Spleen (tissue), 11 donors: ENCODE measurements around the gene RNF187. TPM values are rescaled to one million over a fixed set of nuclear protein-coding genes. Genes with fewer than 3 reads are reported as not detected.
A peak's percentile ranks its signal among the peaks of the same experiment; 100 is the strongest.

ENCODE experiments used
- DNase-seq: peaks from one replicate; pipeline ENCODE4 v3.0.0-alpha.2; 2020
- H3K27ac ChIP-seq, 8 donors: fragments of 200-600 bp; sonication (generic) in 7 of 8; 1 replicate in 4 of 8; 2 replicates in 4 of 8; pipeline versions ENCODE4 v1.5.0 to v1.8.0; 2016 to 2021; ENCODE audit warnings: inconsistent platforms in 4 of 8, mild to moderate bottlenecking in 4 of 8, moderate library complexity in 1 of 8
- H3K27me3 ChIP-seq, 7 donors: fragments of 200-600 bp; sonication (generic) in 6 of 7; replicated peaks in 1 of 7; 1 replicate in 4 of 7; 2 replicates in 3 of 7; pipeline versions ENCODE4 v1.5.0 to v1.8.0; 2016 to 2021; ENCODE audit warnings: inconsistent platforms in 3 of 7, mild to moderate bottlenecking in 1 of 7
- H3K36me3 ChIP-seq, 6 donors: fragments of 200-600 bp; sonication (generic) in 5 of 6; 1 replicate in 4 of 6; 2 replicates in 2 of 6; pipeline versions ENCODE4 v1.5.0 to v1.8.0; 2016 to 2021; ENCODE audit warnings: inconsistent platforms in 2 of 6
- H3K4me1 ChIP-seq, 6 donors: fragments of 200-600 bp; sonication (generic) in 5 of 6; 1 replicate in 3 of 6; 2 replicates in 3 of 6; pipeline versions ENCODE4 v1.5.0 to v1.8.0; 2016 to 2021; ENCODE audit warnings: inconsistent platforms in 3 of 6
- H3K4me3 ChIP-seq, 8 donors: fragments of 200-600 bp; sonication (generic) in 7 of 8; 1 replicate in 4 of 8; 2 replicates in 4 of 8; pipeline versions ENCODE4 v1.5.0 to v1.8.0; 2016 to 2021; ENCODE audit warnings: inconsistent platforms in 4 of 8, mild to moderate bottlenecking in 4 of 8, moderate library complexity in 2 of 8
- H3K9me3 ChIP-seq, 8 donors: fragments of 200-600 bp; sonication (generic) in 7 of 8; 1 replicate in 4 of 8; 2 replicates in 4 of 8; pipeline versions ENCODE4 v1.5.0 to v1.8.0; 2016 to 2021; ENCODE audit warnings: inconsistent platforms in 4 of 8
- POLR2A ChIP-seq, 3 donors: fragments of 450-650 bp; IDR thresholded peaks; one replicate each; pipeline ENCODE4 v1.5.1; 2017; ENCODE audit warnings: antibody characterized with exemption in 3 of 3, mild to moderate bottlenecking in 1 of 3
- POLR2AphosphoS5 ChIP-seq, 3 donors: sonication (generic); formaldehyde crosslinking; IDR thresholded peaks; one replicate each; pipeline ENCODE4 v1.5.1; 2017; ENCODE audit warnings: antibody characterized with exemption in 3 of 3
- WGBS, 5 donors: extraction: QIAGEN DNeasy Blood & Tissue Kit in 3 of 5; methylation state at CpG; one replicate each; pipeline versions ENCODE4 v1.1.5 to v1.1.7; 2013 to 2018; 5-methylcytosine and 5-hydroxymethylcytosine counted together
- intact Hi-C: fragments of 100-400 bp; cut with DNase I; formaldehyde crosslinking; loops from one replicate; pipeline ENCODE4 v1.15.0; 2023; ENCODE audit warnings: low total_unique reads
- polyA plus RNA-seq, 3 donors: library from polyadenylated mRNA; stranded (reverse); fragments of 200-250 nt; gene quantifications; one replicate each; pipeline ENCODE4 v1.2.1, GENCODE V29; 2013
- total RNA-seq, 7 donors: library from RNA; depleted of rRNA in 3 of 7; stranded (reverse); fragments of >200 nt in 3 of 7; fragmentation: NEBNext Ultra II Directional in 4 of 7; extraction: Animal tissue kit (Norgen Biotek cat#: 25700) in 4 of 7; gene quantifications; one replicate each; pipeline versions ENCODE4 v1.1.0 to v1.2.1, GENCODE V29; 2016 to 2021
- TF ChIP-seq, protein P1 (sequence below), 11 experiments: fragments of 200-600 bp in 7 of 11; fragments of 450-650 bp in 4 of 11; sonication (generic) in 4 of 11; IDR thresholded peaks in 8 of 11; conservative IDR thresholded peaks in 3 of 11; 1 replicate in 7 of 11; 2 replicates in 4 of 11; pipeline versions ENCODE4 v1.4.0 to v1.8.0; 2016 to 2021; ENCODE audit warnings: antibody characterized with exemption in 11 of 11, inconsistent platforms in 4 of 11, mild to moderate bottlenecking in 1 of 11
- donor health status: healthy with polysubstance abuse.
- donor health status: DM: no; HTN: no; CAD: no; lungs with moderate emphysema.
- donor health status: DM: no; HTN: no; CAD: no.
- donor health status: Bipolar disorder and iron deficiency.
- donor health status: healthy.
- donor health status: DM: no; HTN: no; CAD: no.
- donor health status: DM: yes; HTN: yes; CAD: no.

RNF187 gene
- total and polyA plus RNA-seq, 10 donors: 21.4 to 118 (median 60.4) TPM

DNA sequence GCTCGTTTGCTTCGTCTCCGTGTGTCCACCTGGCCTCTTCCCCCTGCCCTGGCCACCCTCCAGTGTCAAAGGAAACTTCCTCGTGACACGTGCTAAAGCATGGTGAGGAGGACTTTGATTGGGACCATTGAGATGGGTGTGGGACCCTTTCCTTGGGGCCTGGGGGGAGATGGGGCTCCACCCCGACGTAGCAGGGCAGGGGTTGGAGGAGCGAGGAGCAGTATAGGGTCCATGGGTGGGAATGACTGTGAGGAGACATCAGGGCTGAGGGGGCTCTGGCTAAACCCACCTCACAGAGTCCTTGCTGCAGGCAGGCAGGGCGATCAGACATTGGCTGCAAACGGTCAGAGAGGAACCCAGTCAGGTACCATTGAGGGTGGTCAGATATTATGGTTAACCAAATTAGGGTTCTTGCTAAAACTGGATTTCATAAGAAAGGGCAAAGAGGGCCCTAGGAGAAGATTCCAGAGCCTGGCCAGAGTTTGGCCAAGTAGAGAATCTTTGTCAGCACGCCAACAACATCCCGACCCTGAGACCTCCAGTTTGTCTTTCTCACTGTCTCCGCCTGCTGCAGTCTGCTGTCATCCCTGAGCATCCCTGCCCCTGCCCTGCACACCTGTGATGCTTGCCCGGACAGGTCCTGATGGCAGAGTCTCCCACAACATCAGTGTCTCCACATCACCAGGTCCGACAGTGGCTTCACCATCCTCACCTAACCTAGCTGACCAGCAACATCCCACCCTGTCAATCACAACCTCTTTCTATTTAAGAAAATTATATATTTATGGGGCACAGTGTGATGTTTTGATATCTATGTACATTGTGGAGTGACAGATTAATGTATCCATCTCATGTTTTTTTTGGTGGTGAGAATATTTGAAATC lies 8.0 kb downstream of the RNF187 start:
- DNase-seq: no peak
- no peaks in the 10 kb centered on the region for H3K27me3 ChIP-seq
- H3K4me3 ChIP-seq: no peak overlapping the region
- H3K4me1 ChIP-seq: peaks cover 0 to 40% (median 27%) of the 10 kb centered on the region in 6 donors
- H3K9me3 ChIP-seq: no peaks in the 10 kb centered on the region
- 89 to 94% (median 92%) methylated on average over 15 of the region's 15 CpGs for WGBS, 5 donors
- no peak overlapping the region for H3K27ac ChIP-seq
- intact Hi-C loops: no loop called here
- H3K36me3 ChIP-seq: peaks cover 8 to 74% (median 43%) of the 10 kb centered on the region in 6 donors
- TF ChIP-seq, protein P1, sequence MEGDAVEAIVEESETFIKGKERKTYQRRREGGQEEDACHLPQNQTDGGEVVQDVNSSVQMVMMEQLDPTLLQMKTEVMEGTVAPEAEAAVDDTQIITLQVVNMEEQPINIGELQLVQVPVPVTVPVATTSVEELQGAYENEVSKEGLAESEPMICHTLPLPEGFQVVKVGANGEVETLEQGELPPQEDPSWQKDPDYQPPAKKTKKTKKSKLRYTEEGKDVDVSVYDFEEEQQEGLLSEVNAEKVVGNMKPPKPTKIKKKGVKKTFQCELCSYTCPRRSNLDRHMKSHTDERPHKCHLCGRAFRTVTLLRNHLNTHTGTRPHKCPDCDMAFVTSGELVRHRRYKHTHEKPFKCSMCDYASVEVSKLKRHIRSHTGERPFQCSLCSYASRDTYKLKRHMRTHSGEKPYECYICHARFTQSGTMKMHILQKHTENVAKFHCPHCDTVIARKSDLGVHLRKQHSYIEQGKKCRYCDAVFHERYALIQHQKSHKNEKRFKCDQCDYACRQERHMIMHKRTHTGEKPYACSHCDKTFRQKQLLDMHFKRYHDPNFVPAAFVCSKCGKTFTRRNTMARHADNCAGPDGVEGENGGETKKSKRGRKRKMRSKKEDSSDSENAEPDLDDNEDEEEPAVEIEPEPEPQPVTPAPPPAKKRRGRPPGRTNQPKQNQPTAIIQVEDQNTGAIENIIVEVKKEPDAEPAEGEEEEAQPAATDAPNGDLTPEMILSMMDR (IDR thresholded peaks at IDR 0.05 in 8 of 11, conservative IDR thresholded peaks at IDR 0.05 in 3 of 11): no peak
- no peak for TF ChIP-seq POLR2A (IDR thresholded peaks at IDR 0.05)
- no peak for TF ChIP-seq POLR2AphosphoS5 (IDR thresholded peaks at IDR 0.05)

- no peak for DNase-seq
- 94 to 97% (median 95%) methylated on average over 4 of the region's 4 CpGs for WGBS, 5 donors
- H3K9me3 ChIP-seq: no peaks in the 10 kb centered on the region
- H3K27ac ChIP-seq: no peak overlapping the region
- no peaks in the 10 kb centered on the region for H3K27me3 ChIP-seq
- intact Hi-C loops: no loop called here
- H3K4me3 ChIP-seq: no peak overlapping the region
- TF ChIP-seq POLR2AphosphoS5 (IDR thresholded peaks at IDR 0.05): no peak
- TF ChIP-seq POLR2A (IDR thresholded peaks at IDR 0.05): no peak
- TF ChIP-seq, protein P1 (IDR thresholded peaks at IDR 0.05 in 8 of 11, conservative IDR thresholded peaks at IDR 0.05 in 3 of 11): no peak
- H3K4me1 ChIP-seq: peaks cover 6 to 40% (median 26%) of the 10 kb centered on the region in 6 donors
- peaks cover 8 to 65% (median 35%) of the 10 kb centered on the region in 6 donors for H3K36me3 ChIP-seq
Observed at GRCh38 chr1:228496084-228496483, 8.9 kb downstream of the RNF187 start.

DNA sequence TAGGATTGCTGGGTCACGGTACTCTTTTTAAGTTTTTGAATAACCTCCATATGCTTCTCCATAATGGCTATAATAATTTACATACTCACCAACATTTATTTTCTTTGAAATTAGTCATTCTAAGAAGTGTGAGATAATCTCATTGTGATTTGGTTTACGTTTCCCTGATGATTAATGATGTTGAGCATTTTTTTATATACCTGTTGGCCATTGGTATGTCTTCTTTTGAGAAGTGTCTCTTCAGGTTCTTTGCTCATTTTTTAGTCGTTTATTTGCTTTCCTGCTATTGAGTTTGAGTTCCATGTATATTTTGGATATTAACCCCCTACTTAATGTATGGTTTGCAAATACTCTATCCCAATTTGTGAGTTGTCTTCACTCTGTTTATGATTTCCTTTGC lies 9.3 kb downstream of the RNF187 start:
- Histone ChIP-seq H3K9me3 (no peaks in the 10 kb centered on the region), H3K27ac (no peak overlapping the region), H3K4me3 (no peak overlapping the region), H3K36me3 (peaks cover 8 to 62% (median 34%) of the 10 kb centered on the region in 6 donors), H3K27me3 (no peaks in the 10 kb centered on the region), H3K4me1 (peaks cover 9 to 40% (median 28%) of the 10 kb centered on the region in 6 donors)
- intact Hi-C loops: no loop called here
- no peak for DNase-seq
- no peak for TF ChIP-seq POLR2AphosphoS5 (IDR thresholded peaks at IDR 0.05)
- TF ChIP-seq, protein P1 (IDR thresholded peaks at IDR 0.05 in 8 of 11, conservative IDR thresholded peaks at IDR 0.05 in 3 of 11): no peak
- 72 to 91% (median 88%) methylated on average over 3 of the region's 3 CpGs for WGBS, 5 donors

DNA sequence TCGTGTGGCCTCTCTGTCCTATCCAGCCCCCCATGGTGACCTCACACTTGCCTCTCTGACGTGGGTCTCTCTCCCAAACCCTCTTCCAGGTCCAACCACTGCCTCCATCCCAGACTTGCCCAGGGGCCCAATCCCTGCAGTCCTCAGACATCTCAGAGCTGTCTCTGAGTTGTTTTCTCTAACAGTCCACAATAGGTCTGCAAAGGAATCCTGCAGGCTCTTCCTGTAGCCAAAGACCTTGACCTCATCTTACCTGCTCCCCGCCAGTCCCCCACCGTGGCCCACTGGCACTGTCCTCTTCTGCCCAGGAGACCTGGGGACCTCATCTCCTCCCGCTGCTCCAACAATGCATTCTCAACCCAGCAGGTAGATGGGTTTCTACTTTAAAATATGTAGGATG lies 10.0 kb downstream of the RNF187 start:
- Histone ChIP-seq H3K36me3 (peaks cover 8 to 55% (median 34%) of the 10 kb centered on the region in 6 donors), H3K27ac (no peak overlapping the region), H3K4me3 (no peak overlapping the region), H3K9me3 (no peaks in the 10 kb centered on the region), H3K4me1 (peaks cover 9 to 37% (median 25%) of the 10 kb centered on the region in 6 donors), H3K27me3 (no peaks in the 10 kb centered on the region)
- WGBS, 5 donors: 77 to 87% (median 85%) methylated on average over 5 of the region's 5 CpGs
- TF ChIP-seq POLR2AphosphoS5 (IDR thresholded peaks at IDR 0.05): peak in 1 of 3 donors; percentile 8
- TF ChIP-seq, protein P1 (IDR thresholded peaks at IDR 0.05 in 8 of 11, conservative IDR thresholded peaks at IDR 0.05 in 3 of 11): no peak
- no peak for TF ChIP-seq POLR2A (IDR thresholded peaks at IDR 0.05)
- no peak for DNase-seq
- intact Hi-C loops: no loop called here
